22Rv1 (cell line): ENCODE results near the gene CAMTA1.

Source experiments
- ZFX ChIP-seq: fragments of 450-650 bp; IDR thresholded peaks from 2 replicates; pipeline ENCODE4 v1.6.1; 2017; ENCODE audit warnings: antibody characterized with exemption, borderline replicate concordance
- TF ChIP-seq, protein P1 (sequence below): fragments of 450-650 bp; IDR thresholded peaks from 2 replicates; pipeline ENCODE4 v1.5.1; 2017; ENCODE audit warnings: mild to moderate bottlenecking

- TF ChIP-seq, protein P1, sequence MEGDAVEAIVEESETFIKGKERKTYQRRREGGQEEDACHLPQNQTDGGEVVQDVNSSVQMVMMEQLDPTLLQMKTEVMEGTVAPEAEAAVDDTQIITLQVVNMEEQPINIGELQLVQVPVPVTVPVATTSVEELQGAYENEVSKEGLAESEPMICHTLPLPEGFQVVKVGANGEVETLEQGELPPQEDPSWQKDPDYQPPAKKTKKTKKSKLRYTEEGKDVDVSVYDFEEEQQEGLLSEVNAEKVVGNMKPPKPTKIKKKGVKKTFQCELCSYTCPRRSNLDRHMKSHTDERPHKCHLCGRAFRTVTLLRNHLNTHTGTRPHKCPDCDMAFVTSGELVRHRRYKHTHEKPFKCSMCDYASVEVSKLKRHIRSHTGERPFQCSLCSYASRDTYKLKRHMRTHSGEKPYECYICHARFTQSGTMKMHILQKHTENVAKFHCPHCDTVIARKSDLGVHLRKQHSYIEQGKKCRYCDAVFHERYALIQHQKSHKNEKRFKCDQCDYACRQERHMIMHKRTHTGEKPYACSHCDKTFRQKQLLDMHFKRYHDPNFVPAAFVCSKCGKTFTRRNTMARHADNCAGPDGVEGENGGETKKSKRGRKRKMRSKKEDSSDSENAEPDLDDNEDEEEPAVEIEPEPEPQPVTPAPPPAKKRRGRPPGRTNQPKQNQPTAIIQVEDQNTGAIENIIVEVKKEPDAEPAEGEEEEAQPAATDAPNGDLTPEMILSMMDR = no peak
- no peak for TF ChIP-seq ZFX
These were observed 312.8 kb downstream of the CAMTA1 start for GRCh38 chr1:7097938-7098592.
